Liver (tissue), 3 donors: ENCODE data around the gene PITPNM1.

Source experiments
- ATF3 ChIP-seq: IDR thresholded peaks from 2 replicates; pipeline ENCODE4 v1.6.1; 2016; ENCODE audit warnings: antibody characterized with exemption
- CTCF ChIP-seq: fragments of 150-350 bp; IDR thresholded peaks from 2 replicates; pipeline ENCODE4 v1.5.1; 2017; ENCODE audit warnings: improper control_type of control experiment, low read depth, low read length; ENCODE audit not compliant: missing input control
- GABPA ChIP-seq, 2 donors: IDR thresholded peaks in 1 of 2; conservative IDR thresholded peaks in 1 of 2; 2 replicates each; pipeline ENCODE4 v1.6.1; 2016; ENCODE audit warnings: antibody characterized with exemption in 2 of 2, mild to moderate bottlenecking in 1 of 2, moderate library complexity in 1 of 2
- HNF4G ChIP-seq: IDR thresholded peaks from 2 replicates; pipeline ENCODE4 v1.6.1; 2016; ENCODE audit warnings: antibody characterized with exemption
- JUND ChIP-seq, 2 donors: IDR thresholded peaks; 2 replicates each; pipeline ENCODE4 v1.6.1; 2016; ENCODE audit warnings: antibody characterized with exemption in 2 of 2
- MAX ChIP-seq: IDR thresholded peaks from 2 replicates; pipeline ENCODE4 v1.6.1; 2016; ENCODE audit warnings: antibody characterized with exemption
- RAD21 ChIP-seq, 2 donors: IDR thresholded peaks; 2 replicates each; pipeline ENCODE4 v1.6.1; 2016; ENCODE audit warnings: antibody characterized with exemption in 2 of 2, mild to moderate bottlenecking in 2 of 2
- SP1 ChIP-seq: IDR thresholded peaks from 2 replicates; pipeline ENCODE4 v1.6.1; 2018; ENCODE audit warnings: antibody characterized with exemption, mild to moderate bottlenecking
- TAF1 ChIP-seq: conservative IDR thresholded peaks from 2 replicates; pipeline ENCODE4 v1.6.1; 2016; ENCODE audit warnings: antibody characterized with exemption, mild to moderate bottlenecking
- ZBTB33 ChIP-seq: IDR thresholded peaks from 2 replicates; pipeline ENCODE4 v1.6.1; 2016; ENCODE audit warnings: antibody characterized with exemption
- donor health status: healthy.
- donor health status: healthy.

GRCh38 chr11:67463186-67463585 is 42.0 kb downstream of the PITPNM1 start:
- TF ChIP-seq JUND (IDR thresholded peaks at IDR 0.05) (no peak), CTCF (no peak), ATF3 (no peak), RAD21 (IDR thresholded peaks at IDR 0.05) (no peak), TAF1 (no peak), HNF4G (no peak), GABPA (IDR thresholded peaks at IDR 0.05 in 1 of 2, conservative IDR thresholded peaks at IDR 0.05 in 1 of 2) (no peak), MAX (no peak), SP1 (no peak), ZBTB33 (no peak)
